ENCODE results near the gene CLMN. TPM values are rescaled to one million over a fixed set of nuclear protein-coding genes. Genes with fewer than 3 reads are reported as not detected.
A peak's percentile ranks its signal among the peaks of the same experiment; 100 is the strongest.

Gene CLMN
- total and polyA plus RNA-seq, 8 donors, result 5.3 to 42.9 (median 20.1) TPM

DNA sequence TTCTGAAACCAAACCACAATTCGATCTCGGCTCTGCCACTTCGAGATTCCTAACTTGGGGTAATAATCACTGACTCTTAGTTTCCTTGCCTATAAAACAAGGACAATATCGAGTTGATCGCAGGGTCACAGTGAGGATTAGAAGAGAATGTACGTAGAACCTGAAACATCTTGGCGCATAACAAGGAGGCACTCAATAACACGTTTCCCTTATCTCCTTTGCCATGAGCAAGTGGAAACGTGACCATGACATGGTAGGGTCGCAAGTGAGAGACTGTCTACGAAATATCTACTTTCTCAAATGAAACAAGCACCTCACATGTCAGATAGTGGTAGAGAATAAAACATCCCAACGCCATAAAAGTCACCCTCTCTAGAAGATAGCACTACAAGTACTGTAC is 164.7 kb downstream of the CLMN start:
- DNase-seq, result no peak
- 81 to 91% (median 85%) methylated on average over 12 of the region's 12 CpGs for WGBS, 5 donors

DNA sequence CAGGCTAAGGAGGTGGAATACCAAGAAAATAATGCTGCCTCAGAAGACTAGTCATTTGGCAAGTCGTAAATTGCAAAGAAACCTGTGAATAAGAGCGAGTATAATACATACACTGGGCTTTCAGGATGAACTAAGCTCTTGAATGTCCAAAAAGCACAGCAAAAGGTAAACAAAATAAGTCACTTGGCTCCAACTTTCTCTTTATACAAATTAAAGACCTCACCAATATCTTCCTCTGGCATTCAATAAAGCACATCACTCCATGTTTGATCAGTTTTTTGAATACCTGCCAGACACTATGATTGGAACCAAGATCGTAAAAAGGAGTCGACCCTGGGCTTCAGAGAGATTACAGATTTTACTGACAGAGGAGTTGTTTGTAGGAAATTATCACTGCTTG is 165.8 kb downstream of the CLMN start:
- WGBS, 5 donors, result 37 to 52% (median 45%) methylated on average over 4 of the region's 4 CpGs
- Histone ChIP-seq H3K4me1 (peaks cover 38 to 86% (median 67%) of the 10 kb centered on the region in 4 donors), H3K36me3 (no peaks in the 10 kb centered on the region), H3K4me3 (no peak overlapping the region), H3K9me3 (no peaks in the 10 kb centered on the region), H3K27ac (peak overlapping the region in 1 of 5 donors; percentile 33), H3K27me3 (no peaks in the 10 kb centered on the region)
- DNase-seq, result no peak
- intact Hi-C loops (cut with DNase I; ENCODE audit: low total_unique reads), result no loop called here
- TF ChIP-seq POLR2AphosphoS5 (IDR thresholded peaks at IDR 0.05), result no peak

More for the DNA sequence above, 164.7 kb downstream of the CLMN start:
- peak overlapping the region in 2 of 4 donors; percentile 85 to 97 for H3K4me3 ChIP-seq
- no peaks in the 10 kb centered on the region for H3K36me3 ChIP-seq
- peaks cover 29 to 77% (median 61%) of the 10 kb centered on the region in 4 donors for H3K4me1 ChIP-seq
- H3K27ac ChIP-seq, result peak overlapping the region in 1 of 5 donors; percentile 99
- intact Hi-C loops (cut with DNase I; ENCODE audit: low total_unique reads), result no loop called here
- TF ChIP-seq EP300 (IDR thresholded peaks at IDR 0.05) (no peak), CTCF (IDR thresholded peaks at IDR 0.05) (no peak), POLR2A (IDR thresholded peaks at IDR 0.05) (no peak), POLR2AphosphoS5 (IDR thresholded peaks at IDR 0.05) (no peak)
- no peaks in the 10 kb centered on the region for H3K27me3 ChIP-seq
- no peaks in the 10 kb centered on the region for H3K9me3 ChIP-seq

- Histone ChIP-seq H3K27ac (no peak overlapping the region), H3K36me3 (no peaks in the 10 kb centered on the region), H3K4me3 (no peak overlapping the region), H3K9me3 (no peaks in the 10 kb centered on the region), H3K4me1 (peaks cover 42 to 97% (median 69%) of the 10 kb centered on the region in 4 donors), H3K27me3 (no peaks in the 10 kb centered on the region)
- WGBS, 5 donors, result 73 to 78% (median 78%) methylated on average over 8 of the region's 8 CpGs
- no peak for DNase-seq
- TF ChIP-seq POLR2AphosphoS5 (IDR thresholded peaks at IDR 0.05), result no peak
- TF ChIP-seq CTCF (IDR thresholded peaks at IDR 0.05), result no peak
- no peak for TF ChIP-seq POLR2A (IDR thresholded peaks at IDR 0.05)
- TF ChIP-seq EP300 (IDR thresholded peaks at IDR 0.05), result no peak
- intact Hi-C loops (cut with DNase I; ENCODE audit: low total_unique reads), result no loop called here
These were observed 168.1 kb downstream of the CLMN start for GRCh38 chr14:95151561-95151960.

DNA sequence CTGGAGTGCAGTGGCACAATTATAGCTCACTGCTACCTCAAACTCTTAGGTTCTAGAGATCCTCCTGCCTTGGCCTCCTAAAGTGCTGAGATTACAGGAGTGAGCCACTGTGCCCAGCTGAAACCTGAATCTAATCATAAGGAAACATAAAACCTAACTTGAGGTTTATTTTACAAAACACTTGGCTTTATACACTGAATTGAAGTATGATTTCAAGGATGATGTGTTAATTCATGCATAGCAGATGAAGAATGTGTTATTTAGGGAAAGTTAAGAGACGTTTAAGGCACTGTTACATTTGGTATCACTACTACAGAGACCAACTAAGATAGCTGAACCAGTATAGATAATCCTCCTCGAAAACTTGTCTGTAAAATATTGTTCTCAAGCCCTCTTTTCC is 168.8 kb downstream of the CLMN start:
- no peaks in the 10 kb centered on the region for H3K36me3 ChIP-seq
- H3K27ac ChIP-seq, result no peak overlapping the region
- no peak overlapping the region for H3K4me3 ChIP-seq
- no peaks in the 10 kb centered on the region for H3K9me3 ChIP-seq
- TF ChIP-seq EP300 (IDR thresholded peaks at IDR 0.05) (no peak), CTCF (IDR thresholded peaks at IDR 0.05) (no peak), POLR2A (IDR thresholded peaks at IDR 0.05) (no peak), POLR2AphosphoS5 (IDR thresholded peaks at IDR 0.05) (no peak)
- DNase-seq, result no peak
- H3K4me1 ChIP-seq, result peaks cover 42 to 99% (median 70%) of the 10 kb centered on the region in 4 donors
- 53 to 64% (median 58%) methylated on average over 2 of the region's 2 CpGs for WGBS, 5 donors
- no peaks in the 10 kb centered on the region for H3K27me3 ChIP-seq
- intact Hi-C loops (cut with DNase I; ENCODE audit: low total_unique reads), result no loop called here

DNA sequence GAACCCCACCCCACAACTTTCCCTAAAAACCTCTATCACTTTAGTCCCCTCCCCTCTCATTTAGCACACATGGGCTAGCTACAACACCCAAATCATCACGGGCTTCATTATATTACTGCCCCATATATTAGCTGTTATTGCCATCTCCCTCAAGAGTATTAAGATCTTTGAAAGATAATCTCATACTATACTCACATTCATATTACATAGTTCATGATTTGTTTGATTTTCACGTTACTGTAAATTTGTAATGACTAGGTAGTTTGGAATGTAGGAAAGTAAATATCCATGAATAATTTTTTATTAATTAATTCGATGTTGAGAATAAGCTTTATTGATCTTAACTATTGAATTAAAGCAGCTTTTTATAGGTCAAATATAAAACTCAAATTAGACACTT is 170.3 kb downstream of the CLMN start:
- 37 to 56% (median 45%) methylated on average over 3 of the region's 3 CpGs for WGBS, 5 donors

More for the DNA sequence above, 170.3 kb downstream of the CLMN start:
- intact Hi-C loops (cut with DNase I; ENCODE audit: low total_unique reads), result no loop called here
- no peaks in the 10 kb centered on the region for H3K27me3 ChIP-seq
- DNase-seq, result no peak
- TF ChIP-seq POLR2AphosphoS5 (IDR thresholded peaks at IDR 0.05) (no peak), CTCF (IDR thresholded peaks at IDR 0.05) (no peak), POLR2A (IDR thresholded peaks at IDR 0.05) (no peak), EP300 (IDR thresholded peaks at IDR 0.05) (no peak)
- H3K4me1 ChIP-seq, result peaks cover 27 to 91% (median 56%) of the 10 kb centered on the region in 4 donors
- peaks cover 0 to 8% (median 4%) of the 10 kb centered on the region in 4 donors for H3K9me3 ChIP-seq
- no peak overlapping the region for H3K27ac ChIP-seq
- H3K36me3 ChIP-seq, result no peaks in the 10 kb centered on the region
- H3K4me3 ChIP-seq, result no peak overlapping the region
